Measurements from ENCODE around the gene E2F4. TPM values are rescaled to one million over a fixed set of nuclear protein-coding genes. Genes with fewer than 3 reads are reported as not detected.

Gene E2F4
- total RNA-seq, 1 experiment from 2014 or later: 86.2 TPM

DNA sequence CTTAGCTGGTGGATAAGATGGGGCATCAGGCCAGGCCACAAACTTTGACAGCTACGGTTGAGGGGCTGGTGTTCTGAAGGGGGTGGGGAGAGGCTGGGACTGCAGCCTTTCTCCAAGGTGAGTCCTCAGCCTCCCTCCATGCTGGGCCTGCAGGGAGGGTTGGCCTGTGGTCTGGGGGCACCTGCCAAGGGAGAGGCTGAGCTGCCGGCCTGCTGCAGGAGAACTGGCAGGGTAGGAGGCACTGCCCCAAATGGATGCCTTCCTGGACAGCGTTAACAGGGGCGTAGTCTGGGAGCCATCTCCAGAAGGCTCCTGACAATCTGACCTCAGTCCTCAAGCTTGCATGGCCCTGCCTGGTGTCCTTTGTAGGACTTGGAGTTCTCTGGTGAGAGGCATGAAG lies 12.1 kb downstream of the E2F4 start:
- Histone ChIP-seq H3K9me3 (ENCODE audit: low read length) (no peaks in the 10 kb centered on the region), H3K79me2 (ENCODE audit: low read length) (no peaks in the 10 kb centered on the region), H3K4me3 (ENCODE audit: low read length) (no peak overlapping the region), H3K36me3 (ENCODE audit: low read depth, low read length) (no peaks in the 10 kb centered on the region), H4K20me1 (ENCODE audit: low read length) (no peaks in the 10 kb centered on the region), H3K9ac (ENCODE audit: low read length) (no peak overlapping the region), H3K4me1 (ENCODE audit: insufficient read depth, low read length) (peaks cover 28% of the 10 kb centered on the region), H3K27ac (ENCODE audit: low read length) (no peak overlapping the region), H3K27me3 (ENCODE audit: low read length) (no peaks in the 10 kb centered on the region), H3K4me2 (ENCODE audit: low read length) (no peak overlapping the region), H3F3A (ENCODE audit: low read length, unreplicated experiment) (no peaks in the 10 kb centered on the region), H2AFZ (ENCODE audit: low read length) (no peak overlapping the region), H3K9me2 (replicated peaks; ENCODE audit: low read length) (no peaks in the 10 kb centered on the region)
- TF ChIP-seq, protein P1, sequence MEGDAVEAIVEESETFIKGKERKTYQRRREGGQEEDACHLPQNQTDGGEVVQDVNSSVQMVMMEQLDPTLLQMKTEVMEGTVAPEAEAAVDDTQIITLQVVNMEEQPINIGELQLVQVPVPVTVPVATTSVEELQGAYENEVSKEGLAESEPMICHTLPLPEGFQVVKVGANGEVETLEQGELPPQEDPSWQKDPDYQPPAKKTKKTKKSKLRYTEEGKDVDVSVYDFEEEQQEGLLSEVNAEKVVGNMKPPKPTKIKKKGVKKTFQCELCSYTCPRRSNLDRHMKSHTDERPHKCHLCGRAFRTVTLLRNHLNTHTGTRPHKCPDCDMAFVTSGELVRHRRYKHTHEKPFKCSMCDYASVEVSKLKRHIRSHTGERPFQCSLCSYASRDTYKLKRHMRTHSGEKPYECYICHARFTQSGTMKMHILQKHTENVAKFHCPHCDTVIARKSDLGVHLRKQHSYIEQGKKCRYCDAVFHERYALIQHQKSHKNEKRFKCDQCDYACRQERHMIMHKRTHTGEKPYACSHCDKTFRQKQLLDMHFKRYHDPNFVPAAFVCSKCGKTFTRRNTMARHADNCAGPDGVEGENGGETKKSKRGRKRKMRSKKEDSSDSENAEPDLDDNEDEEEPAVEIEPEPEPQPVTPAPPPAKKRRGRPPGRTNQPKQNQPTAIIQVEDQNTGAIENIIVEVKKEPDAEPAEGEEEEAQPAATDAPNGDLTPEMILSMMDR (conservative IDR thresholded peaks at IDR 0.05; ENCODE audit: low read depth, low read length): no peak
- TF ChIP-seq EZH2 (IDR thresholded peaks at IDR 0.05; ENCODE audit: low read length, unreplicated experiment) (no peak), EZH2phosphoT487 (IDR thresholded peaks at IDR 0.05; ENCODE audit: borderline replicate concordance, low read length) (no peak)
- ChIA-PET POLR2A (ENCODE audit: unreplicated experiment) (no interaction called here), CTCF (no interaction called here)
- DNase-seq (no peak), ATAC-seq (no peak)
- BruUV-seq (replicated peaks): no TSS peak
- intact Hi-C loops (cut with micrococcal nuclease): no loop called here

GRCh38 chr16:67206129-67206837 lies 14.3 kb downstream of the E2F4 start:
- Histone ChIP-seq H3K9me3 (ENCODE audit: low read length) (no peaks in the 10 kb centered on the region), H3F3A (ENCODE audit: low read length, unreplicated experiment) (no peaks in the 10 kb centered on the region), H3K27ac (ENCODE audit: low read length) (no peak overlapping the region; the same call in none of the 2 replicates), H2AFZ (ENCODE audit: low read length) (no peak overlapping the region), H3K4me2 (ENCODE audit: low read length) (no peak overlapping the region), H3K4me1 (ENCODE audit: insufficient read depth, low read length) (peaks cover 28% of the 10 kb centered on the region), H3K9ac (ENCODE audit: low read length) (no peak overlapping the region), H3K4me3 (ENCODE audit: low read length) (no peak overlapping the region), H3K79me2 (ENCODE audit: low read length) (no peaks in the 10 kb centered on the region), H3K9me2 (replicated peaks; ENCODE audit: low read length) (no peaks in the 10 kb centered on the region), H3K27me3 (ENCODE audit: low read length) (no peaks in the 10 kb centered on the region), H3K36me3 (ENCODE audit: low read depth, low read length) (no peaks in the 10 kb centered on the region), H4K20me1 (ENCODE audit: low read length) (no peaks in the 10 kb centered on the region)
- POLR2A ChIA-PET (ENCODE audit: unreplicated experiment): no interaction called here
- TF ChIP-seq, protein P1 (conservative IDR thresholded peaks at IDR 0.05; ENCODE audit: low read depth, low read length): no peak
- no peak for TF ChIP-seq EZH2phosphoT487 (IDR thresholded peaks at IDR 0.05; ENCODE audit: borderline replicate concordance, low read length)
- no peak for TF ChIP-seq EZH2 (IDR thresholded peaks at IDR 0.05; ENCODE audit: low read length, unreplicated experiment)
- intact Hi-C loops (cut with micrococcal nuclease): no loop called here
- CTCF ChIA-PET: no interaction called here
- BruUV-seq (replicated peaks): no TSS peak
- ATAC-seq (no peak), DNase-seq (no peak)

DNA sequence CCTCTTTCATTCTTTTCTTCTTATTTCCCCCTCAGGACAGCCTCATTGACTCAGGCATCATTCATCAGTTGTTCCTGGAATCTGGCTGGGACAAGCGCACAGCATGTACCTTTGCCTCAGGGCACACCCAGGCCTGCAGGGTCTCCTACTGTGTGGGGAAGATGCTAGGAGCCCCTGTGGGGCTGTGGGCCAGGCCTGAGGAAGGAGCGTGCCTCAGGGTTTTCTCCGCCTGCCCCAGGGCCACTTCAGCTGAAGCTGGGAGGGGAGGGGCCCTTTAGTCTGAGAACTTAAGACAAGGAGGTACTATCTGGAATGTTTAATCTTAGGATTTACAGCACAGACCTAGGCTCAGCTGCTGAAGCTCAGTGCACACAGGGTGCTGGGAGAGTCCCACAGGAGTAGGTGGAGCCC lies 14.9 kb downstream of the E2F4 start:
- no peaks in the 10 kb centered on the region for H3K9me3 ChIP-seq (ENCODE audit: low read length)
- no peaks in the 10 kb centered on the region for H3K27me3 ChIP-seq (ENCODE audit: low read length)
- ChIA-PET CTCF (no interaction called here), POLR2A (ENCODE audit: unreplicated experiment) (no interaction called here)
- DNase-seq (peak; percentile 47), ATAC-seq (peak; percentile 8; the same call in 1 of the 2 replicates)
- BruUV-seq (replicated peaks): no TSS peak
- intact Hi-C loops (cut with micrococcal nuclease): no loop called here
- H3K27ac ChIP-seq (ENCODE audit: low read length): peak overlapping the region; percentile 61
- no peak for TF ChIP-seq EZH2 (IDR thresholded peaks at IDR 0.05; ENCODE audit: low read length, unreplicated experiment)
- H3F3A ChIP-seq (ENCODE audit: low read length, unreplicated experiment): no peaks in the 10 kb centered on the region
- H3K9me2 ChIP-seq (replicated peaks; ENCODE audit: low read length): no peaks in the 10 kb centered on the region
- no peak overlapping the region for H2AFZ ChIP-seq (ENCODE audit: low read length)
- H3K9ac ChIP-seq (ENCODE audit: low read length): no peak overlapping the region
- H3K36me3 ChIP-seq (ENCODE audit: low read depth, low read length): no peaks in the 10 kb centered on the region
- peaks cover 28% of the 10 kb centered on the region for H3K4me1 ChIP-seq (ENCODE audit: insufficient read depth, low read length)
- peak overlapping the region; percentile 30; the same call in 1 of the 2 replicates for H3K4me2 ChIP-seq (ENCODE audit: low read length)
- H3K79me2 ChIP-seq (ENCODE audit: low read length): no peaks in the 10 kb centered on the region
- H3K4me3 ChIP-seq (ENCODE audit: low read length): no peak overlapping the region
- H4K20me1 ChIP-seq (ENCODE audit: low read length): no peaks in the 10 kb centered on the region
